Measurements from ENCODE around the gene SLC26A2. TPM values are rescaled to one million over a fixed set of nuclear protein-coding genes. Genes with fewer than 3 reads are reported as not detected.

Gene SLC26A2
- total RNA-seq, 2 donors from 2014 or later = 19.4 to 31.0 TPM

DNA sequence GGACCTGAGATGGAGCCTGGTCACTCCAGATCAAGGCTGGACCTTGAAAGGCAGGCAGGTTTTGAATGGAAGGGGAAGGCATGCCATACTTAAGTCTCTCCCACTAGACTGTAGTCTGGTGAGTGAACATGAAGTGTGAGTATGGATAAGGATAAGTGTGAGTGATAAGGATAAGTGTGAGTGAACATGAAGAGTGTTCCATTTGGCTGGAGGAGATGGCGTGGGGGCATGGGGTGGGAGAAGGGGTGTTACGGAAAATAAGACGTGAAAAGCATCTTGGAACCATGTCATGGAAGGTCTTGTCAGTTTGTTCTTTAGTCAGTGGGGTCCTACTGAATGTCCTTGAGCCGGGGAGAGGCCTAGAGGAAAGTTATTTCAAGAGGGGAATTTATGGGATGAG lies 72.8 kb downstream of the SLC26A2 start:
- no peak for DNase-seq (ENCODE audit: low spot score)
- no peaks in the 10 kb centered on the region for H3K27me3 ChIP-seq (replicated peaks; ENCODE audit: insufficient read depth)
- no peak overlapping the region for H3K4me3 ChIP-seq
- TF ChIP-seq POLR2A (IDR thresholded peaks at IDR 0.05) = no peak
- TF ChIP-seq, protein P1, sequence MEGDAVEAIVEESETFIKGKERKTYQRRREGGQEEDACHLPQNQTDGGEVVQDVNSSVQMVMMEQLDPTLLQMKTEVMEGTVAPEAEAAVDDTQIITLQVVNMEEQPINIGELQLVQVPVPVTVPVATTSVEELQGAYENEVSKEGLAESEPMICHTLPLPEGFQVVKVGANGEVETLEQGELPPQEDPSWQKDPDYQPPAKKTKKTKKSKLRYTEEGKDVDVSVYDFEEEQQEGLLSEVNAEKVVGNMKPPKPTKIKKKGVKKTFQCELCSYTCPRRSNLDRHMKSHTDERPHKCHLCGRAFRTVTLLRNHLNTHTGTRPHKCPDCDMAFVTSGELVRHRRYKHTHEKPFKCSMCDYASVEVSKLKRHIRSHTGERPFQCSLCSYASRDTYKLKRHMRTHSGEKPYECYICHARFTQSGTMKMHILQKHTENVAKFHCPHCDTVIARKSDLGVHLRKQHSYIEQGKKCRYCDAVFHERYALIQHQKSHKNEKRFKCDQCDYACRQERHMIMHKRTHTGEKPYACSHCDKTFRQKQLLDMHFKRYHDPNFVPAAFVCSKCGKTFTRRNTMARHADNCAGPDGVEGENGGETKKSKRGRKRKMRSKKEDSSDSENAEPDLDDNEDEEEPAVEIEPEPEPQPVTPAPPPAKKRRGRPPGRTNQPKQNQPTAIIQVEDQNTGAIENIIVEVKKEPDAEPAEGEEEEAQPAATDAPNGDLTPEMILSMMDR (IDR thresholded peaks at IDR 0.05) = no peak
- no peak for TF ChIP-seq POLR2AphosphoS5 (IDR thresholded peaks at IDR 0.05)
- no peak overlapping the region for H3K27ac ChIP-seq
- peaks cover 0 to 9% of the 10 kb centered on the region in 2 donors for H3K36me3 ChIP-seq
- intact Hi-C loops (cut with DNase I) = no loop called here
- 91% methylated on average over 4 of the region's 4 CpGs for WGBS
- peaks cover 4% of the 10 kb centered on the region for H3K4me1 ChIP-seq (replicated peaks)
- H3K9me3 ChIP-seq = no peaks in the 10 kb centered on the region

DNA sequence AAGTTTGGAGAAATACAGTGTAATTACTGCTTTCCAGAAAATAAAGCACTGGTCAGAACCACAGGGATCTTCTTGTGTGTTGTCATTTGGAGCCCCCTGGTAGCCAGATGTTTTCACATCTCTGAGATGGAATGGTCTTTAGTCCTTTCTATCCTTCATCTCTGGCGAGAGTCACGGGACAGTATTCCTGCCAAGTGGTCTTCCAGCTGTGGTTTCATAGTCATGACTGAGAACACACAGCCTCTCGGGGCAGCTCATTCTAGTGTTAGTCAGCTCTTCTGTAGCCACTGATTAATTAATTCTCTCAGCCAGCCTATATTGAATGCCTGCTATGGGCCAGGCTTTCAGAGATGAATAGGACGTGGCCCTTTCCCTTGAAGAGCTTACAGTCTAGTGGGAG lies 74.1 kb downstream of the SLC26A2 start:
- 76% methylated on average over 4 of the region's 4 CpGs for WGBS
- no peak overlapping the region for H3K27ac ChIP-seq
- intact Hi-C loops (cut with DNase I) = no loop called here
- H3K4me1 ChIP-seq (replicated peaks) = peaks cover 4% of the 10 kb centered on the region
- TF ChIP-seq POLR2AphosphoS5 (IDR thresholded peaks at IDR 0.05) (no peak), POLR2A (IDR thresholded peaks at IDR 0.05) (no peak)
- TF ChIP-seq, protein P1 (IDR thresholded peaks at IDR 0.05) = no peak
- no peak for DNase-seq (ENCODE audit: low spot score)
- H3K27me3 ChIP-seq (replicated peaks; ENCODE audit: insufficient read depth) = no peaks in the 10 kb centered on the region
- H3K9me3 ChIP-seq = no peaks in the 10 kb centered on the region
- H3K36me3 ChIP-seq = peaks cover 0 to 9% of the 10 kb centered on the region in 2 donors
- no peak overlapping the region for H3K4me3 ChIP-seq

DNA sequence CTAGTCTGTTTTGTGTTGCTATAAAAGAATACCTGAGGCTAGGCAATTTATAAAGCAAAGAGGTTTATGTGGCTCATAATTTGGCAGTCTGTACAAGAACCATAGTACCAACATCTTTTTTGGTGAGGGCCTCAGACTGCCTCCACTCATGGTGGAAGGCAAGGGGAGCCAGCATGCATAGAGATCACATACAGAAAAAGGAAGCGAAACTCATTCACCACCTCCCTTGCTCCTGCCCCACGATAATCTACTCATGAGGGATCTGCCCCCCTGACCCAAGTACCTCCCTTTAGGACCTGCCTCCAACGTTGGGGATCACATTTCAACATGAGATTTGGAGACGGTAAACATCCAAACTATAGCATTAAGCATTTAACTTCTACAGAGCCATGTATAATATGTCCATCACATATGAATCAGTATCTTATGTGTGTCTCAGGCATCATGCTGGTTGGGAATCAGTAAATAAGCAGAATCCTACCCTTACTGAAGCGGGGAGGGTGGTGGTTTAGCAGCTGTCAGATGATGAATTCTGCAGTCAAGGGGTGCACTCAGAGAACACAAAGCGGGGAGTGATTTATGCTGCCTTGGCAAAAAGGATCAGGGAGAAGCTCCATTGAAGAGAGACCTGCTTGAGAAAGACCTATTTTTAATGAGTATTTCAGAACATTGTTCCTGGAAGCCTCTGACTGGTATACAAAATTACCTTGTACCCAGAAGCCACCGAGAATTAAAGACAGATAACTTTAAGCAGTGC lies 74.8 kb downstream of the SLC26A2 start:
- no peaks in the 10 kb centered on the region for H3K9me3 ChIP-seq
- H3K27me3 ChIP-seq (replicated peaks; ENCODE audit: insufficient read depth) = no peaks in the 10 kb centered on the region
- H3K27ac ChIP-seq = no peak overlapping the region
- peaks cover 4% of the 10 kb centered on the region for H3K4me1 ChIP-seq (replicated peaks)
- WGBS = 71% methylated on average over 7 of the region's 7 CpGs
- H3K4me3 ChIP-seq = no peak overlapping the region
- H3K36me3 ChIP-seq = peaks cover 0 to 9% of the 10 kb centered on the region in 2 donors
- intact Hi-C loops (cut with DNase I) = no loop called here
- TF ChIP-seq, protein P1 (IDR thresholded peaks at IDR 0.05) = no peak
- no peak for TF ChIP-seq POLR2AphosphoS5 (IDR thresholded peaks at IDR 0.05)
- TF ChIP-seq POLR2A (IDR thresholded peaks at IDR 0.05) = no peak
- DNase-seq (ENCODE audit: low spot score) = no peak

DNA sequence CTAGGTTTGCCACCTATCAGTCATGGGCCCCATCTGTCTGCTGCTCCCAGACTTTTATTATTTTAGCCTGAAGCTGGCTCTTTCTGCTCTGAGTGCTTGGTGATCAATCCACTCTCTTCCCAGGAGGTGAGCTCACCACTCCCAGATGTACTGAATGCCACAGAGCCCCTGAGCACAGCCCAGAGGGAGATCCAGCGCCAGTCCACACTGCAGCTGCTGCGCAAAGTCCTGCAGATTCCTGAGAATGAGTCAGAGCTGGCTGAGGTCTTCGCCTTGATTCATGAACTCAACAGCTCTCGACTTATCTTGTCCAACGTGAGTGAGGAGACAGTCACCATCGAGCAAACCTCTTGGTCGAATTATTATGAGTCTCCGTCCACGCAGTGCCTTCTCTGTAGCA lies 76.0 kb downstream of the SLC26A2 start:
- TF ChIP-seq, protein P1 (IDR thresholded peaks at IDR 0.05) = no peak
- TF ChIP-seq POLR2A (IDR thresholded peaks at IDR 0.05) (no peak), POLR2AphosphoS5 (IDR thresholded peaks at IDR 0.05) (no peak)
- H3K4me1 ChIP-seq (replicated peaks) = peaks cover 4% of the 10 kb centered on the region
- H3K36me3 ChIP-seq = peaks cover 0 to 9% of the 10 kb centered on the region in 2 donors
- no peak for DNase-seq (ENCODE audit: low spot score)
- no peaks in the 10 kb centered on the region for H3K27me3 ChIP-seq (replicated peaks; ENCODE audit: insufficient read depth)
- 81% methylated on average over 9 of the region's 9 CpGs for WGBS
- no peak overlapping the region for H3K4me3 ChIP-seq
- intact Hi-C loops (cut with DNase I) = no loop called here
- H3K27ac ChIP-seq = peak overlapping the region in 1 of 2 donors; percentile 24
- no peaks in the 10 kb centered on the region for H3K9me3 ChIP-seq

Small RNAs within 50 kb of the gene (small RNA-seq; reads per million reads assigned to genes)
- gene RF00019 = 0 reads per million in 2 donors

Other genes starting within 250 kb of the SLC26A2 start
- 1 to 10 TPM; 4.2 to 5.8 TPM for gene PPARGC1B, start 230.4 kb upstream of the SLC26A2 start, total RNA-seq
- under 1 TPM in 1 of 2 donors, not detected in 1; 0.91 TPM for gene PDE6A, start 16.0 kb upstream of the SLC26A2 start, total RNA-seq
- 10 to 100 TPM in 1 of 2 donors, 1 to 10 TPM in 1; 4.7 to 11.7 TPM for gene TIGD6, start 39.9 kb downstream of the SLC26A2 start, total RNA-seq
- gene HMGXB3, start 40.0 kb downstream of the SLC26A2 start, total RNA-seq = 10 to 100 TPM; 49.6 to 64.2 TPM
- gene CSF1R, start 125.8 kb downstream of the SLC26A2 start, total RNA-seq = 10 to 100 TPM; 11.0 to 36.4 TPM
- 100 to 1,000 TPM in 1 of 2 donors, 10 to 100 TPM in 1; 14.5 to 161 TPM for gene PDGFRB, start 195.1 kb downstream of the SLC26A2 start, total RNA-seq
- 1 to 10 TPM in 1 of 2 donors, not detected in 1; 3.2 TPM for gene CDX1, start 206.0 kb downstream of the SLC26A2 start, total RNA-seq
- gene SLC6A7, start 229.3 kb downstream of the SLC26A2 start, total RNA-seq = not detected